Kasumi-1 (cell line): ENCODE results near the gene SLC25A25.
"Not testable (repeated sequence)": the region's sequence is repeated elsewhere in the genome, so short reads cannot be mapped to it uniquely, and the experiment has no call there.

Experiments
- DNase-seq, 2 experiments: peaks; one replicate each; lab custom pipeline; 2025; lab: John Stamatoyannopoulos, UW

The SLC25A25 gene

DNA sequence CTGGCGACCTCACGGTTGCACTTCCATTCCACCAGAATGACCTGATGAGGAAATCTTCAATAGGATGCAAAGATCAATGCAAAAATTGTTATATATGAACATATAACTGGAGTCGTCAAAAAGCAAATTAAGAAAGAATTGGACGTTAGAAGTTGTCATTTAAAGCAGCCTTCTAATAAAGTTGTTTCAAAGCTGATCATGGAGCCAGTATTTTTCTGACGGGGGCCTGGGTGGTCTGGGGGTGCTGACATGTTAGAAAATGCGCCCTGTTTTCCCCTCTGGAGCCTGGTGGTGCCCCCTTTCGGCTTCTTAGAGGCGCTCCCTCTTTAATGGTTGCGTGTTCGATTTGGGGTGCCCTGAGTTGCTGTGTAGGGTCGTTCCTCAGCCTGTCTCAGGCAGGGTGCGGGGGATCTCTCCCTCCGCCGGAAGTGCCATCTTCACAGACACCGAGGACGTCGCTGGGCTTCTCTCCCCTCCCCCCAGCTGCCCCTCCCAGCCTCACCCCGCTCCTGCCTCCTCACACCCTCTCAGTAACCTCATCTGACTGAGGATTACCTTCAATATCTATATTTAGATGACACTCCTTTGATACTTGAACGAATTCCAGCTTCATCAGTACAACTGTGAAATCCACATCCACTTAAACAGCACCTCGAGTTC, 41.1 kb downstream of the SLC25A25 start:
- DNase-seq = no peak

DNA sequence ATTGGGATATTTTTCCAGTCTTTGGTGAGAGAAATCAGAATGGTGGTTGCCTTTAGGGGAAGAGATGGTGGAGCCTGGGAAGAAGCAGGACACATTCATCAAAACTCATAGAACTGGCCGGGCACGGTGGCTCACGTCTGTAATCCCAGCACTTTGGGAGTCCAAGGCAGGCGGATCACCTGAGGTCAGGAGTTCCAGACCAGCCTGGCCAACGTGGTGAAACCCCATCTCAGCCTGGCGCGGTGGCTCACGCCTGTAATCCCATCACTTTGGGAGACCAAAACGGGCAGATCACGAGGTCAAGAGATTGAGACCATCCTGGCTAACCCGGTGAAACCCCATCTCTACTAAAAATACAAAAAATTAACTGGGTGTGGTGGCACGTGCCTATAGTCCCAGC, 43.7 kb downstream of the SLC25A25 start:
- not testable (repeated sequence) for DNase-seq

DNA sequence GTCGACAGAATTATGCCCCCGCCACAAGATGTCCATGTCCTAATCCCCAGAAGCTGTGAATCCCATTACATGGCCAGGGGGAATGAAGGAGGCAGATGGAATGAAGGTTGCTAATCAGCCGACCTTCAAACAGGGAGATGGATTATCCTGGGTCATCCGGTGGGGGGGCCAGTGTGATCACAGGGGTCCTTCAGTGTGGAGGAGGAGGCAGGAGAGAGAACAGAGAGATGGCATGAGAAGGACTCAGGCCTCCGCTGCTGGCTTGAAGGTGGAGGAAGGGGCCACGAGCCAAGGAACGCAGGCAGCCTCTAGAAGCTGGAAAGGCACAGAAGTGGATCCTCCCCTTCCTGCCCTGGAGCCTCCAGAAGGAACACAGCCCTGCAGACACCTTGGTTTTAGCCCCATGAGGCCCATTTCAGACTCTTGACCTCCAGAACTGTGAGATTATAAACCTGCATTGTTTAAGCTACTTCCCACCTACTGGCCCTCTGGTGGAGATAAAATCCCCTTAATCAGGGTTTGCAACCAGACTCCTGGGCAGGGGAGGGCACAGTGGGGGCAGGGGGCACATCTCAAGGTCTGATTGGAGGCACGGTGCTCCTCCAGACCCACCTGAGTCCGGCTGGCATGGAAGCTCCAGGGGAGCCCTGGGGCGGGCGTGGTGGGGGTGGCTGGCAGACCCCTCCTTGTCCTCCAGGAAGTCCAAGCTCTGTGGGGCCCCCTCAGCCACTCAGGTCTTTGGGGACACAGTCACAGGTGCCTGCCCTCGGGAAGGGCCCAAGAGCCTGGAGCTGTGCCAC, 45.7 kb downstream of the SLC25A25 start:
- DNase-seq = no peak

DNA sequence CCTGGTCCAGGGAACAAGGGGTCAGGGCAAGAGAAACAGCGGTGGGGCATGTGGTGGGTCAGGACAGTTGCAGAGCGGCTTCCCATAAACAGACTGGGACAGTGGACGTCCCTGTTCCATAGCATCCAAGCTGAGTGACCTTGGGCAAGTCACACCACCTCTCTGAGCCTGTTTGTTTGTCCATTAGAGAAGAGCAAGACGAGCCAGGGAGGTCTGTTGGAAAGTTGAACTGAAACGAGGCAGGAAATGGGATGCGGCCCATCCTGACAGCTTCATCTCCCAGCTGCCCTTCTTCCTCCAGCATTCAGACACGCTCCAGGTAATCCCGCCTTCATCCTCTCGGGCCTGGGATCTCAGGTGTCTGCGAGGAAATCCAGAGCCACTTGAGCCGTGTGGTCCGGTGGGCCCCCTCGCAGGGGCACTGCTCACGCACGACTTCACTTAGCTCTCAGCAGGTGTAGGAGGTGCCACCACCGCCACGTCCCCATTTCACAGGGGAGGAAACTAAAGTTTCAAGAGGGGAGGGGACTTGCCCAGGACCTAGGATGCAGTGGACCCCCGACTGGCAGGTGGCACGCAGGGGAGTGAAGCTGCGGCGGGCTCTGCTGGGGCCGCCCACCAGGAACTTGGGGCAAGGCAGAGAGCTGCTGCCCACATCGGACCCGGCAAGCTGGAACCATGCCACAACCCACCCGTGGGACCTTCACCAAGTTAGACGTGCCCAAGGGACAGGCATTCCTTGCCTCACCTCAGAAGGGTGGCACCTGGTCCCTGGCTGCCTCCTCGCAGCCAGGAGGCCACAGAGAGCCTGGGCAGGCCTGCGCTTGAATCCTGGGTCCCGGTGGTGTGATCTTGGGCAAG, 46.5 kb downstream of the SLC25A25 start:
- DNase-seq = no peak

DNA sequence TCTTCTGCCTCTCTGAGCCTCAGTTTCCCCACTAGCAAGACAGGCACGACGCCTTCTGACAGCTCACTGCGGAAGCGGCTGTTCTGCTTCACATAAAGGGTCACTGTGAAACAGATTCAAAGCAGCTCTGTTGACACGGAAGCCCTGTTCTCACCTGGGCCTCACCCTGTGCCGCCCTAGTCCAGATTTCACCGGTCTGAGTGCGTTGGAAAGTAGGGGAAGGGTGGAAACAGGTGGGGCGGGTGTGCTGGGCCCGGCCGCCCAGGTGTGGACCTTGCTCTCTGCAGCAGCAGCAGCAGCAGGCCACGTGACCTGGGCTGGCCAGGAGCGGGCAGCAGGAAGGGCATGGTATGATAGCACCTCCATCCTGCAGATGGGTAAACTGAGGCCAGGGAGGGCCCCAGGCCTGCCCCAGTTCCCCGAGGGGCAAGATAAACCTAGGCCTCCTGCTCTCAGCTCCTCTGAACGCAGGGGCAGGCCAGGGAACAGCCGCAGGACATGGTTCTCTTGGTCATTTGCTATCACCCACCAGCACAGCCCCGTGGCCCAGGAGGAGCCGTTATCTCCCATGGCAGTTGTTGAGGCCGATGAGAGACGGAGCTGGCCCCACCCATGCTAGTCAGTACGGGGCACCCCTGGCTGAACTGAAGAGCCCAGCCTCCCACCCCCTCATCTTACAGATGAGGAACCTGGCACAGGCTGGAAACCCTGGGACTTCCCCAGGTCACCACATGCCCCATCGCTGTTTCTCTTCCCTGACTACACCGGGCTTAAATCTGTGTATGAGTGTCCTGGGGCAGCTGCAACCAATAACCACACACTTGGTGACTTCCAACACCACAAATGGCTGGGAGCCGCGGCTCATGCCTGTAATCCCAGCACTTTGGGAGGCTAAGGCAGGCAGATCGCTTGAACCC, 47.4 kb downstream of the SLC25A25 start:
- DNase-seq = no peak

DNA sequence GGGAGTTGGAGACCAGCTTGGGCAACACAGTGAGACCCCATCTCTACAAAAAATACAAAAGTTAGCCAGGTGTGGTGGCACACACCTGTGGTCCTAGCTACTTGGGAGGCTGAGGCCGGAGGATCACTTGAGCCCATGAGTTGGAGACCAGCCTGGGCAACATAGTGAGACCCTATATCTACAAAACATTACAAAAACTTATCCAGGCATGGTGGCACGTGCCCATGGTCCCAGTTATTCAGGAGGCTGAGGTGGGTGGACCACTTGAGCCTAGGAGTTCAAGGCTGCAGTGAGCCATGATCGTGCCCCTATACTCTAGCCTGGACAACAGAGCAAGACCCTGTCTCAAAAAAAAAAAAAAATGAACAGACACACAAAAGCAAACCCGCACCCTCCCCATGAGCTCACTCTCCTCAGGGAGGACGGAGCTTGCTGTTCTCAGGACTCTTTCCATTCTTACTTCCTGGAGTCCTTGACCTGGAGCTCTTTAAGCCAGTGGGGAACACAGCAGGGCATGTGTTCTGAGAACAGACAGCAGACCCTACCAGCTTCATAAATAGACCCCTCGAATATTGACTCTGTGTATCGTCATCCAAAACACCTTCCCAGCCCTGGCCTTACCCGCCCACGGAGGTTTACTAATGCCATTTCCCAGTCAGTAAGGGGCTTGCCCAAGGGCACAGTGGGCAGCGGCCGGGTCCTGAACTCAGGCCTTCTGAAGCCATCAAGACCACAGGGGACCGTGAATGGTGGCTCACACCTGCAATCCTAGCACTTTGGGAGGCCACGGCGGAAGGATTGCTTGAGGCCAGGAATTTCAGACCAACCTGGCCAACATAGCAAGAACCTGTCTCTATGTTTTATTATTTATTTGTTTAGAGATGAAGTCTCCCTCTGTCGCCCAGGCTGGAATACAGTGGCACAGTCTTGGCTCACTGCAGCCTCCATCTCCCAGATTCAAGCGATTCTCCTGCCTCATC, 48.4 kb downstream of the SLC25A25 start:
- DNase-seq = no peak

DNA sequence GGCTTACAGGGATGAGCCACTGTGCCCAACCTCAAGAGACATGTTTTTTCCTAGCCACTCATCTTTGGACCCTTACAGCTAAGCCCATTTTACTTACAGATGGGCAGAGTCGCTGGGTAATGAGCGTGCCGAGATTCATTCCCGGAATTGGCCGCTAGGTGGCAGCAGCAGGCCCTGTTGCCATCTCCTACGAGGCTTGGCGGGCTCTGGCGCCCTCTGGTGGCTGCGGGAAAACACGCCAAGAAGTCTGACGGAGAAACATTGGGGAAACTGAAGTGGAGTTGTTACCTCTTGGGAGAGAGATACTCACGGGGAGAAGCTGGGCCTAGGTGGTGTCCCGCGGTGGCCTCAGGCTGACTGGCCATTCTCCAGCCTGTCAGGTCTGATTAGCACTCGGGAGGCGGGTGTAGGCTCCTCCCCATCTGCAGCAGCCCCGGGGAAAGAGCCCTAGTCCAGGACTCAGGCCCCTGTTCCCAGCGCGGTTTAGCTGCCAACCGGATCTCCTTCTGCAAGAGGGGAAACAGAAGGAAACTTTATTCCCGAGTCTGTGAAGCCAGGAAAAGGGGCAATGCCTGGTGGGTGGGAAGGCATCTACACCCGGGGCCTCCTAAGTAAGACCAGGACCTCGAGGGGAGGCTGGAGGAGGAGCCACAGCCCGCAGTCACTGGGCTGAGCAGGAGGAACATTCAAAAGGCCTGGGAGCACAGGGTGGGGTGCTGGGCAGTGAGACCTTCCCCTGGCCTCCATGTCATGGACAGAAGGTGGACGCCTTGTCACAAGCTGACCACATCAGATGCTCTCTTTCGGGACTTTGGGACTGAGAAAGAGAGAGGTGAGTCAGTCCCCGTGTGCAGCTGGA, 49.8 kb downstream of the SLC25A25 start:
- peak; percentile 81 to 84 for DNase-seq

DNA sequence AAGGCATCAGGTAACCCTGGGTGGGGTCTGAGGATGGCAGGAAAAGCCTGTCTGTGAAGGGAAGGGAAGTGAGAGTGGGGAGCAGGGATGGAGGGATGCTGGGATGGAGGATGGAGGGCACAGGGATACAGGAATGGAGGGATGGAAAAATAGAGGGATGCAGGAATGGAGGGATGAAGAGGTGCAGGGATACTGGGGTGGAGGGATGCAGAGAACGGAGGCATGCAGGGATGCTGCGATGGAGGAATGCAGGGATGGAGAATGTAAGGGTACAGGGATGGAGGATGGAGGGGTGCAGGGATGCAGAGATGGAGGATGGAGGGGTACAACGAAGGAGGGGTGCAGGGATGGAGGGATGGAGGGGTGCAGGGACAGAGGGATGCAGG, 50.4 kb downstream of the SLC25A25 start:
- DNase-seq = no peak

DNA sequence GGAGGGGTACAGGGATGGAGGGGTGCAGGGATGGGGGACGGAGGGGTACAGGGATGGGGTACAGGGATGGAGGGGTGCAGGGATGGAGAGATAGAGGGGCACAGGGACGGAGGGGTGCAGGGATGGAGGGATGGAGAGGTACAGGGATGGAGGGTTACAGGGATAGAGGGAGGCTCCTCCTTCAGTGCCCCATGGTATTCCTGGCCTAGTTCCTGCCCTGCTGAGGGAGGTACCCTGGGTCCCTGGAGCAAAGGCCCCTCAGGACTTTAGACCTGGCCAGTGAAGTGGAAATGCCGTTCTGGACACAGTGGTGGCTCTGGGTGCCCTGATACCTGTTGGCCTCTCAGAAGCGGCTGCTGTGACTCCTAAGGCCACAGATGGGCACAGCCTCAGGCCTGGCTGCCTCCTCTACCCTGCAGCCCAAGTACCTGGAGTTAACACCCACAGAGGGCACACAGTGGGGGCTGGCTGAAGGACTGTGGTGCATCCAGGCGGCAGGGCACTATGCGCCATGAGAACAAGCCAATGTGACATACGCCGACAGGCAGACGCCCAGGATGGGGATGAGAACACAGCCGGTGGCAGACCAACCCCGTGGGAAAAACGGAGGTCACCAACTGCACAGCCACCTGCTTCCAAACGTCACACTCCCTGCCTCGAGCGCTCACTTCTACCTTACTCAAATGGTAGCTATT, 51.1 kb downstream of the SLC25A25 start:
- no peak for DNase-seq

DNA sequence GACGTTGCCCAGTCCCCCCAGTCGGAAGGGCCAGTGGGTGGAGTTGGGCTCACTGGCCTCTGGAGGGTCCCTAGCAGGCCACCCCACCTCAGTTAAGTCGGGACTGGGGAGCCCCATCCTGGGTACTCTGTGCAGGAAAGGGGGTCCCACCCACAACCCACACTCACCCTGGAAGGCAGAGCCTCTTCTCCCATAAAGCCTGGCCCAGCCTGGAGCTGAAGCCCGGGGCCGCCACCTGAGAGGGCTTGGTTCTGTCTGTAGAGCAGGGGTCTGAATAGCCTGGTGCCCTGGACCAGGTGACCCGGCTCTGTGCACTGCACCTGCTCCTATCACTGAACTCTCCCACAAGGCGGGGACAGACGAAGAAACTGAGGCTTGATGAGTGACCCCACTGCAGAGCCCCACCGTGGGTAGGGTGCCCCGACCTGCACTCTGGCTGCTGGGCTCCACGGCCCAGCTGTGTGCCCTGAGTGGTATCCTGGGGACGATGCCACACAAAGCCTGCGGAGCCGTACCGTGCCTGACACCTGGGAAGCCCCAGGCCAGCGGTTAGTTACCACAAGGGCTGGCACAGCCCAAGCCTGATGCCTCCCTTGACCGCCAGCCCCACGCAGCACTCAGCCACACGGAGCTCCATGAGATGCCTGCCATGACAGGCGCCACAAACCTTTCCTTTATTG, 52.2 kb downstream of the SLC25A25 start:
- DNase-seq = no peak

DNA sequence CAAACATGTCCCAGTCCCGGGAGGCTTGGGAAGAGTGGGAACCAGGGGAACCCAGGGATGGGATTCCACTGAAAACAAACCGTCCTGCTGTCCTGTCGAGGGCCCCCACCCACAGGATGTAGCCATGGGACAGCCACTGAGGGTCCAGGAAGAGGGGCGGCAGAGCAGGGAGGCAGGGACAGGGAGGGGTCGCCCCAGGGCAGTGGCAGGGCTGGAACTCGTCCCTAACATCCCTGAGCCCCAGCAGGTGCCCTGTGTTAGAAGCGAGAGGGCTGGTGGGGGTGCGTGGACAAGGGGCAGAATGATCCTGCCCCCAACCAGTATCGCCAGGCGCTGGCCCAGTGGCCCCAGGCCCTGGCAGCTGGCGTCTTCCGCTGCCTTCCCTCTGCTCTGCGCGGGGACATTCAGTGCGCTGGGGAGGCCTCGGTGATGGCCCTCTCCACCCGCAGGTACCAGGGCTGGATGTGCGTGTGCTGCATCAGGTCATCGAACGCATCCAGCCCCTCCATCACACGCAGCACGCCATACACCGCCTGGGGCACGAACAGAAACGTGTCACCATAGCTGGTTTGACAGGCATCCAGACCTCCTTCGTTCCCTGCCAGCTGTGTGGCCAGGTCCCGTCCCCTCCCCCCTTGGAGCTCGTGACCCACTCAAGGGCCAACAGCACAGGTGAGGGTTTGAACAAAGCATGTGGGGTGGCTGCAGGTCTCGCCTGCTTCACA, 52.9 kb downstream of the SLC25A25 start:
- no peak for DNase-seq

DNA sequence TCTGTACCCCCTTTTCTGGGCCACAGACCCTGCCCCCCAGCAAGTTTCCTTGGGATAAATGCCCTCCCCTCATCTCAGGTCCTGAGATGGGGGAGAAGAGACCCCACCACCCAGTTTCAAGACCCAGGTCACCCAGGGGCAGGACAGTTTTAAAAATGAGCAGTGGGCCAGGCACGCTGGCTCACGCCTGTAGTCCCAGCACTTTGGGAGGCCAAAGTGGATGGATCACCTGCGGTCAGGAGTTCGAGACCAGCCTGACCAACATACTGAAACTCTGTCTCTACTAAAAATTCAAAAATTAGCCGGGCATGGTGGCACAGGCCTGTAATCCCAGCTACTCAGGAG, 53.4 kb downstream of the SLC25A25 start:
- no peak for DNase-seq

DNA sequence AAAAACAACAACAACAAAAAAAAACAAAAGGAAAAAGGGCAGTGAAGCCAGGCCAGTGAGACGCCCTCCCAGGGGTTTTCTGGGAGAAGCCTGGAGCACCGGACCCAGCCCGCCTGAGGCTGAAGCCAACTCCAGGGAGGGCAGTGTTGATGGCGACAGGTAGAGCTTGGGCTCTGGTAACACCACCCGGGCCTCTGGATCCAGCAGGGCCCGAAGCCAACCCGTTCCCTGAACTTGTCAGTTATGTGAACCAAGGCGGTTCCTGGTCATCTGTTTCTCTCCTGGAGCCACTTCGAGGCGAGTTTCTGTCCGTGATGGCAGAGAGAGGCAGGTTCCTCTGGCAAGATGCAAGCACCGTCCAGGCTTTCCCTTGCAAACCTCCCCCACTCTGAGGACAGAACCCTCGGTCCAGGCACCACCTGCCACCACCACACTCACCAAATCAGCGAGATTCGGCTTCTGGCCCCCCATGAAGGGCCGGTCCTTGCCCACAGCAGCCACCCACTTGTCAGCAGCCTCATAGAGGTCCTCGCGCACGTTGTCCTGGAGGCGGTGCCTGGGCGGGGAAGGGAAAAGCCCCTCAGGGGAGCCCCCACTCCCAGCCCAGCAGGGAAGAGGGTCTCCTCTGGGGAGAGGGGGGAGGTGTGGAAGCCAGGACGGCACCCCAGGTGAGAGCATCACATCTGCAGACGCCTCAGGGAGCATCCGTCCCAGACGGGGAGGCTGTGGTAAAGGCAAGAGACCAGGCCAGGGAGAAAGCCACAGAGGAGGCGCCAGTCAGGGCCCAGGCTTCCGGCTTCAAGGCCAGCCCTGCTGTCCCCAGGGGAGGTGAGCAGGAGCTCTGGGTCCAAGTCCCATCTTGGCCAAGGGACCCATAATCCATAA, 54.1 kb downstream of the SLC25A25 start:
- no peak for DNase-seq

DNA sequence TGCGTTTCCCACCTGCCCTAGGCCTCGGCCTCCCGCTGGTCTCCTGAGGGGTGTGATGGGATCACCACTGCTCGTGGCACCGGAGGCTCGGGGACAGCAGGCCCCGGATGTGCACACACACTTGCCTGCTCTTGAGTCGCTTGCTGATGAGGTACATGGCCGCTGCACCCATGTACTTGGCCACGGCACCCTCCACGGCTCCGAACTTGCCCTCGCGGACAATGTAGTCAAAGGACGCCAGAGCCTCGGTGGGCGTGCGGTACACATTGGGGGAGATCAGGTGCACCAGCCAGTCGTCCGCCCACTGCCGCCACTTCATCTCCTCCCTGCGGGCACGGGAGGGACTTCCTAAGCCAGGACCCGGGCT, 54.8 kb downstream of the SLC25A25 start:
- no peak for DNase-seq

DNA sequence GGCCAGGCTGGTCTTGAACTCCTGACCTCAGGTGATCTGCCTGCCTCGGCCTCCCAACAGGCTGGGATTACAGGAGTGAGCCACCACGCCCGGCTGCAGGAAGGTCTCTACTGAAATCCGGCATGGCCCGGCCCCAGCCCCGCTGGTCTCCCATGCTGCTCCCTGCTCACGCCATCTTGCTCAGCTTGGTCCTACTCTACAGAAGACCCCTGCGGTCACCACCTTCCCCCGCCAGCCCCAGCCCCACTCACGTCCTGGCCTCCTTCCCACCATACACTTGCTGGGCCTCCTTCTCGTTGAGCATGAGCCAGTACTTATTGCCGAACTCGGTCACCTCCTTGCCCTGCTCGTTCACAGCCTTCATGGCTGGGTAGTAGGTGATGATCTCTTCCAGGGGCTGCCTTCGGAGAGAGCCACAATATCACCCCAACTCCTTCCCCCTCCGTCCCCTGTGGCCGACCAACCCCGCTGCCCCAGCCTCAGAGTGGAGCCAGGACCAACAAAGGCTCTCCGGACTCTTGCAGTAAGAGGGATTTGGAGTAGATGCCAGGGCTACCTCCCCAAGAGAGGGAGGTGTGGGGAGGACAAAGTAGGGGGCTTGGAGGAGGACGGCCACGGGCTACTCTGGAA, 55.5 kb downstream of the SLC25A25 start:
- DNase-seq = no peak

DNA sequence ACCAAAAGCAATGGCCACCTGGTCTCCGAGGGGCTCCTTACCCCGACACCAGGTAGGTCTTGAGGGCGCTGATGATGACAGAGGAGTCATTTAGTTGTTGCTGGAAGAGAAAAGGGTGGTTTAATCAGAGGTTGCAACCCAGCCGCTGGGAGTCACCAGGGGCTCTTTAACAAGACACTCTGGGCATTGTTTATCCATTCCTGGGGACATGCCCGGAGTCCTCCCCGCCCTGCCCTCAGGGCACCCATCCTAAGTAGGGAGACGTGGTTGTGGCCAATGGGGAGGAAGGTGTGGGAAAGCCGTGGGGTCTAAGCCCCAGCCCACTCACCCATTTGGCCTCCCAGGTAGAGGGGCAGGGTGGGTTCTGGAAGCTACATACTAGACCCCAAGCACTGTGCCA, 56.4 kb downstream of the SLC25A25 start:
- DNase-seq = no peak
